Spleen (tissue), 11 donors: ENCODE results near the gene PPP1R9A. TPM values are rescaled to one million over a fixed set of nuclear protein-coding genes. Genes with fewer than 3 reads are reported as not detected.

Source experiments
- DNase-seq: peaks from one replicate; pipeline ENCODE4 v3.0.0-alpha.2; 2020
- H3K27ac ChIP-seq, 8 donors: fragments of 200-600 bp; sonication (generic) in 7 of 8; 1 replicate in 4 of 8; 2 replicates in 4 of 8; pipeline versions ENCODE4 v1.5.0 to v1.8.0; 2016 to 2021; ENCODE audit warnings: inconsistent platforms in 4 of 8, mild to moderate bottlenecking in 4 of 8, moderate library complexity in 1 of 8
- H3K27me3 ChIP-seq, 7 donors: fragments of 200-600 bp; sonication (generic) in 6 of 7; replicated peaks in 1 of 7; 1 replicate in 4 of 7; 2 replicates in 3 of 7; pipeline versions ENCODE4 v1.5.0 to v1.8.0; 2016 to 2021; ENCODE audit warnings: inconsistent platforms in 3 of 7, mild to moderate bottlenecking in 1 of 7
- H3K36me3 ChIP-seq, 6 donors: fragments of 200-600 bp; sonication (generic) in 5 of 6; 1 replicate in 4 of 6; 2 replicates in 2 of 6; pipeline versions ENCODE4 v1.5.0 to v1.8.0; 2016 to 2021; ENCODE audit warnings: inconsistent platforms in 2 of 6
- H3K4me1 ChIP-seq, 6 donors: fragments of 200-600 bp; sonication (generic) in 5 of 6; 1 replicate in 3 of 6; 2 replicates in 3 of 6; pipeline versions ENCODE4 v1.5.0 to v1.8.0; 2016 to 2021; ENCODE audit warnings: inconsistent platforms in 3 of 6
- H3K4me3 ChIP-seq, 8 donors: fragments of 200-600 bp; sonication (generic) in 7 of 8; 1 replicate in 4 of 8; 2 replicates in 4 of 8; pipeline versions ENCODE4 v1.5.0 to v1.8.0; 2016 to 2021; ENCODE audit warnings: inconsistent platforms in 4 of 8, mild to moderate bottlenecking in 4 of 8, moderate library complexity in 2 of 8
- H3K9me3 ChIP-seq, 8 donors: fragments of 200-600 bp; sonication (generic) in 7 of 8; 1 replicate in 4 of 8; 2 replicates in 4 of 8; pipeline versions ENCODE4 v1.5.0 to v1.8.0; 2016 to 2021; ENCODE audit warnings: inconsistent platforms in 4 of 8
- CTCF ChIP-seq, 11 experiments: fragments of 200-600 bp in 7 of 11; fragments of 450-650 bp in 4 of 11; sonication (generic) in 4 of 11; IDR thresholded peaks in 8 of 11; conservative IDR thresholded peaks in 3 of 11; 1 replicate in 7 of 11; 2 replicates in 4 of 11; pipeline versions ENCODE4 v1.4.0 to v1.8.0; 2016 to 2021; ENCODE audit warnings: antibody characterized with exemption in 11 of 11, inconsistent platforms in 4 of 11, mild to moderate bottlenecking in 1 of 11
- POLR2A ChIP-seq, 3 donors: fragments of 450-650 bp; IDR thresholded peaks; one replicate each; pipeline ENCODE4 v1.5.1; 2017; ENCODE audit warnings: antibody characterized with exemption in 3 of 3, mild to moderate bottlenecking in 1 of 3
- POLR2AphosphoS5 ChIP-seq, 3 donors: sonication (generic); formaldehyde crosslinking; IDR thresholded peaks; one replicate each; pipeline ENCODE4 v1.5.1; 2017; ENCODE audit warnings: antibody characterized with exemption in 3 of 3
- WGBS, 5 donors: extraction: QIAGEN DNeasy Blood & Tissue Kit in 3 of 5; methylation state at CpG; one replicate each; pipeline versions ENCODE4 v1.1.5 to v1.1.7; 2013 to 2018; 5-methylcytosine and 5-hydroxymethylcytosine counted together
- intact Hi-C: fragments of 100-400 bp; cut with DNase I; formaldehyde crosslinking; loops from one replicate; pipeline ENCODE4 v1.15.0; 2023; ENCODE audit warnings: low total_unique reads
- polyA plus RNA-seq, 3 donors: library from polyadenylated mRNA; stranded (reverse); fragments of 200-250 nt; gene quantifications; one replicate each; pipeline ENCODE4 v1.2.1, GENCODE V29; 2013
- total RNA-seq, 7 donors: library from RNA; depleted of rRNA in 3 of 7; stranded (reverse); fragments of >200 nt in 3 of 7; fragmentation: NEBNext Ultra II Directional in 4 of 7; extraction: Animal tissue kit (Norgen Biotek cat#: 25700) in 4 of 7; gene quantifications; one replicate each; pipeline versions ENCODE4 v1.1.0 to v1.2.1, GENCODE V29; 2016 to 2021
- donor health status: healthy with polysubstance abuse.
- donor health status: DM: no; HTN: no; CAD: no; lungs with moderate emphysema.
- donor health status: DM: no; HTN: no; CAD: no.
- donor health status: Bipolar disorder and iron deficiency.
- donor health status: healthy.
- donor health status: DM: no; HTN: no; CAD: no.
- donor health status: DM: yes; HTN: yes; CAD: no.

PPP1R9A gene
- total and polyA plus RNA-seq, 10 donors, result 0.52 to 24.1 (median 10.9) TPM

DNA sequence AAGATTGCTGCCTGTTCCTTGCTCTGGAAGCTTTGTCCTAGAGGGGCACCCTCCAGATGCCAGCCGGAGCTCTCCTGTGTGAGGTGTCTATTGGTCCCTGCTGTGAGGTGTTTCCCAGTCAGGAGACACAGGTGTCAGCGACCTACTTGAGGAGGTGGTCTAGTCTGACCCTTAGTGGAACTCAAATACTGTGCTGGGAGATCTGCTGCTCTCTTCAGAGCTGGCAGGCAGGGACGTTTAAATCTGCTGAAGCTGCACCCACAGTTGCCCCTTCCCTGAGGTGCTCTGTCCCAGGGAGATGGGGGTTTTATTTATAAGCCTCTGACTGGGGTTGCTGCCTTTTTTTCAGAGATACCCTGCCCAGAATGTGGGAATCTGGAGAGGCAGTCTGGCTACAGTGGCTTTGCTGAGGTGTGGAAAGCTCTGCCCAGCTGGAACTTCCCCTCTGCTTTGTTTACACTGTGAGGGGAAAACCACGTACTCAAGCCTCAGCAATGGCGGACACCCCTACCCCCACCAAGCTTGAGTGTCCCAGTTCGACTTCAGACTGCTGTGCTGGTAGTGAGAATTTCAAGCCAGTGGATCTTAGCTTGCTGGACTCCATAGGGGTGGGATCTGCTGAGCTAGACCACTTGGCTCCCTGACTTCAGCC is 119.2 kb downstream of the PPP1R9A start:
- Histone ChIP-seq H3K4me1 (no peaks in the 10 kb centered on the region), H3K4me3 (no peak overlapping the region), H3K27ac (no peak overlapping the region), H3K36me3 (no peaks in the 10 kb centered on the region), H3K27me3 (no peaks in the 10 kb centered on the region), H3K9me3 (peaks cover 0 to 37% (median 26%) of the 10 kb centered on the region in 8 donors)
- TF ChIP-seq CTCF (IDR thresholded peaks at IDR 0.05 in 8 of 11, conservative IDR thresholded peaks at IDR 0.05 in 3 of 11) (no peak), POLR2AphosphoS5 (IDR thresholded peaks at IDR 0.05) (no peak), POLR2A (IDR thresholded peaks at IDR 0.05) (no peak)
- WGBS, 5 donors, result 58 to 73% (median 68%) methylated on average over 6 of the region's 6 CpGs
- DNase-seq, result no peak
- intact Hi-C loops, result no loop called here

- DNase-seq, result no peak
- Histone ChIP-seq H3K36me3 (no peaks in the 10 kb centered on the region), H3K4me3 (no peak overlapping the region), H3K27me3 (no peaks in the 10 kb centered on the region), H3K27ac (no peak overlapping the region), H3K4me1 (no peaks in the 10 kb centered on the region), H3K9me3 (peaks cover 0 to 29% (median 23%) of the 10 kb centered on the region in 8 donors)
- intact Hi-C loops, result no loop called here
- 81 to 89% (median 89%) methylated on average over 11 of the region's 11 CpGs for WGBS, 5 donors
- TF ChIP-seq CTCF (IDR thresholded peaks at IDR 0.05 in 8 of 11, conservative IDR thresholded peaks at IDR 0.05 in 3 of 11), result no peak
Observed at GRCh38 chr7:95027234-95027872, 120.0 kb downstream of the PPP1R9A start.

- intact Hi-C loops, result no loop called here
Observed at GRCh38 chr7:95028683-95029082, 121.3 kb downstream of the PPP1R9A start.

More at GRCh38 chr7:95028683-95029082, 121.3 kb downstream of the PPP1R9A start:
- peaks cover 0 to 28% (median 20%) of the 10 kb centered on the region in 8 donors for H3K9me3 ChIP-seq
- no peaks in the 10 kb centered on the region for H3K4me1 ChIP-seq
- WGBS, 5 donors, result 83 to 91% (median 89%) methylated on average over 1 of the region's 1 CpG
- H3K27me3 ChIP-seq, result no peaks in the 10 kb centered on the region
- no peak overlapping the region for H3K27ac ChIP-seq
- no peak for TF ChIP-seq POLR2A (IDR thresholded peaks at IDR 0.05)
- no peak for TF ChIP-seq CTCF (IDR thresholded peaks at IDR 0.05 in 8 of 11, conservative IDR thresholded peaks at IDR 0.05 in 3 of 11)
- no peak for TF ChIP-seq POLR2AphosphoS5 (IDR thresholded peaks at IDR 0.05)
- H3K4me3 ChIP-seq, result no peak overlapping the region
- no peak for DNase-seq
- no peaks in the 10 kb centered on the region for H3K36me3 ChIP-seq
